ENCODE data around the gene COG7.

- TF ChIP-seq CTCF (IDR thresholded peaks at IDR 0.05; ENCODE audit: low read depth, low read length, poor library complexity, severe bottlenecking) (no peak), EZH2phosphoT487 (IDR thresholded peaks at IDR 0.05; ENCODE audit: borderline replicate concordance, low read length) (no peak)
Measured at GRCh38 chr16:23395732-23396131, 57.3 kb downstream of the COG7 start.

Measured in DOHH2 (cell line).